ENCODE results near the gene GABRR3. TPM values are rescaled to one million over a fixed set of nuclear protein-coding genes. Genes with fewer than 3 reads are reported as not detected.

Gene GABRR3
- total and polyA plus RNA-seq, 2 experiments from 2014 or later, result not detected

DNA sequence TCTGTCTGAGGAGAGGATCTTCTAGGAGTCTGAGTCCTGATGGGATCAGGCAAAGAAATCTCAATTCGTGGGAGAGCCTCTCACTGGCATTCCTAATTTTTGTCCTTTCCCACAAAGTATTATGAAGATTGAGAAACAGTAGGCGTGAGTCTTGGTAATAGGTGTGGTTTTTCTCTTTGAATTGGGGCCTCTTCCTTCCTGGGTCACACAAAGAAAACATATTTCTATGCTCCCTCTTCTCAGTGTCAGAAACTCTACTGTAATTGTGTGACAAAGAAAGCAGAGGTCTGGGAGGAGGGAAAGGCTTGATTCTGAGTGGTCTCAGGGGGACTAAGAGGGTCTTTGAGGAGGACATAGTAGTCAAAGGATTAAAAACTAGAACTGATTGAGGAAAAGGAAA lies 6.0 kb downstream of the GABRR3 start:
- Histone ChIP-seq H3K9me2 (replicated peaks; ENCODE audit: insufficient read depth) (no peaks in the 10 kb centered on the region), H3K4me3 (no peak overlapping the region), H4K20me1 (ENCODE audit: insufficient read depth, poor library complexity, severe bottlenecking) (no peaks in the 10 kb centered on the region), H3K4me1 (ENCODE audit: insufficient read depth) (no peaks in the 10 kb centered on the region), H3K79me2 (no peaks in the 10 kb centered on the region), H2AFZ (no peak overlapping the region), H3K9me3 (ENCODE audit: low read depth) (no peaks in the 10 kb centered on the region), H3K36me3 (replicated peaks; ENCODE audit: insufficient read depth, low read depth) (no peaks in the 10 kb centered on the region), H3K4me2 (no peak overlapping the region), H3K27ac (no peak overlapping the region), H3K27me3 (no peaks in the 10 kb centered on the region)
- 76% methylated on average over 2 of the region's 2 CpGs for WGBS (ENCODE audit: low lambda C conversion rate, missing lambda C conversion rate)
- no peak for DNase-seq (ENCODE audit: low spot score)
- TF ChIP-seq, protein P1, sequence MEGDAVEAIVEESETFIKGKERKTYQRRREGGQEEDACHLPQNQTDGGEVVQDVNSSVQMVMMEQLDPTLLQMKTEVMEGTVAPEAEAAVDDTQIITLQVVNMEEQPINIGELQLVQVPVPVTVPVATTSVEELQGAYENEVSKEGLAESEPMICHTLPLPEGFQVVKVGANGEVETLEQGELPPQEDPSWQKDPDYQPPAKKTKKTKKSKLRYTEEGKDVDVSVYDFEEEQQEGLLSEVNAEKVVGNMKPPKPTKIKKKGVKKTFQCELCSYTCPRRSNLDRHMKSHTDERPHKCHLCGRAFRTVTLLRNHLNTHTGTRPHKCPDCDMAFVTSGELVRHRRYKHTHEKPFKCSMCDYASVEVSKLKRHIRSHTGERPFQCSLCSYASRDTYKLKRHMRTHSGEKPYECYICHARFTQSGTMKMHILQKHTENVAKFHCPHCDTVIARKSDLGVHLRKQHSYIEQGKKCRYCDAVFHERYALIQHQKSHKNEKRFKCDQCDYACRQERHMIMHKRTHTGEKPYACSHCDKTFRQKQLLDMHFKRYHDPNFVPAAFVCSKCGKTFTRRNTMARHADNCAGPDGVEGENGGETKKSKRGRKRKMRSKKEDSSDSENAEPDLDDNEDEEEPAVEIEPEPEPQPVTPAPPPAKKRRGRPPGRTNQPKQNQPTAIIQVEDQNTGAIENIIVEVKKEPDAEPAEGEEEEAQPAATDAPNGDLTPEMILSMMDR (IDR thresholded peaks at IDR 0.05; ENCODE audit: poor library complexity), result no peak
- TF ChIP-seq EZH2 (IDR thresholded peaks at IDR 0.05; ENCODE audit: borderline replicate concordance), result no peak

DNA sequence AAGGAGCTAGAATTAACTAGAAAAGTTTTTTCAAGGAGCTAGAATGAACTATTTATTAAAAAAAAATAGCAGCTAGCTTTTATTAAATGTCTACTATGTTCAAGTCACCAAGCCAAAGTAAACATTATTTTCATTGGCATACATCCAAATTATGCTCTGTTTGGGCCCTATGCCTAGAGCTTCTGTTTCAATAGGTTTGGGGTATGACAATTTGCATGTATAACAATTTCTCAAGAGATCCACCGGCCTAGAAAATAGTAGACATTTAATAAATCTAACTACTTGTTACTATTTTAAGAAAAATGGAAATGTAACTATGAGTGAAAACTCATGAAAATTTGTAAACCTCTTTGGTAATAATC lies 8.0 kb downstream of the GABRR3 start:
- Histone ChIP-seq H4K20me1 (ENCODE audit: insufficient read depth, poor library complexity, severe bottlenecking) (no peaks in the 10 kb centered on the region), H3K4me1 (ENCODE audit: insufficient read depth) (peaks cover 3% of the 10 kb centered on the region), H3K36me3 (replicated peaks; ENCODE audit: insufficient read depth, low read depth) (no peaks in the 10 kb centered on the region), H3K27me3 (no peaks in the 10 kb centered on the region), H2AFZ (no peak overlapping the region), H3K4me2 (no peak overlapping the region), H3K4me3 (no peak overlapping the region), H3K27ac (no peak overlapping the region), H3K9me3 (ENCODE audit: low read depth) (no peaks in the 10 kb centered on the region), H3K79me2 (no peaks in the 10 kb centered on the region), H3K9me2 (replicated peaks; ENCODE audit: insufficient read depth) (no peaks in the 10 kb centered on the region)
- WGBS (ENCODE audit: low lambda C conversion rate, missing lambda C conversion rate), result 88% methylated on average over 1 of the region's 1 CpG
- TF ChIP-seq EZH2 (IDR thresholded peaks at IDR 0.05; ENCODE audit: borderline replicate concordance) (no peak), EZH2phosphoT487 (IDR thresholded peaks at IDR 0.05; ENCODE audit: low read depth, severe bottlenecking, unreplicated experiment) (no peak)
- TF ChIP-seq, protein P1 (IDR thresholded peaks at IDR 0.05; ENCODE audit: poor library complexity), result no peak
- DNase-seq (ENCODE audit: low spot score), result no peak

DNA sequence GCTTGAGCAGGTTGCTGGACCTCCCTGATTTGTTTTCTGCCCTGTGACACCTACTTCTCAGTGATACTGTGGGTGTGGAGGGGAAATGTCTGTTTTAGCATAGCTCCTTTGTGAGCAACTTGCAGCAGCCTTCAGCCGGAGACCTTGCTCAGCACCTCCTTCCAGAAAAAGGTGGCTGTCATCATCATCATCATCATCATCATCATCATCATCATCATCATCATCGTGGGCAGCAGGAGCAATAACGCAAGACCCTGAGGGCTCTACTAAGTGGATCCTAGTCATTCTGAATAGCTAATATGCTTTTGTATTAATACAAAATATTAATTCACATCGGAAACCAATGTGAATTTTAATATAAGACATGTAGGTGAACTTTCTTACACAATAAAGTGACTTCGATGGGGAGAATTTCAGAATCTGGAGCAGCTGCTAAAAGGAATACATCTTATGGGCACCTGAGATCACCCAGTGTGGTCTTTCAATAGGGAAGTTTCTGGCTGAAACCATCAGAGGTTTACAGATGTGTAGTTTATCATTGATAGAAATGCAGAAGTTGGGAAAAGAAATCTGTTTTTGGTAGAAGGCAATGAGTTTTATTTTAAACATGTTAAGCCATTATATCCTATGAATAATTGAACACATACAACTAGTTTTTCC lies 8.6 kb downstream of the GABRR3 start:
- Histone ChIP-seq H3K36me3 (replicated peaks; ENCODE audit: insufficient read depth, low read depth) (no peaks in the 10 kb centered on the region), H2AFZ (no peak overlapping the region), H3K4me1 (ENCODE audit: insufficient read depth) (peaks cover 8% of the 10 kb centered on the region), H3K27me3 (no peaks in the 10 kb centered on the region), H3K4me2 (no peak overlapping the region), H3K4me3 (no peak overlapping the region), H3K9me3 (ENCODE audit: low read depth) (no peaks in the 10 kb centered on the region), H3K79me2 (no peaks in the 10 kb centered on the region), H4K20me1 (ENCODE audit: insufficient read depth, poor library complexity, severe bottlenecking) (no peaks in the 10 kb centered on the region), H3K27ac (no peak overlapping the region), H3K9me2 (replicated peaks; ENCODE audit: insufficient read depth) (no peaks in the 10 kb centered on the region)
- TF ChIP-seq EZH2 (IDR thresholded peaks at IDR 0.05; ENCODE audit: borderline replicate concordance) (no peak), EZH2phosphoT487 (IDR thresholded peaks at IDR 0.05; ENCODE audit: low read depth, severe bottlenecking, unreplicated experiment) (no peak)
- TF ChIP-seq, protein P1 (IDR thresholded peaks at IDR 0.05; ENCODE audit: poor library complexity), result no peak
- no peak for DNase-seq (ENCODE audit: low spot score)
- 85% methylated on average over 5 of the region's 5 CpGs for WGBS (ENCODE audit: low lambda C conversion rate, missing lambda C conversion rate)
